ENCODE results near the gene TIGD3. TPM values are rescaled to one million over a fixed set of nuclear protein-coding genes. Genes with fewer than 3 reads are reported as not detected.

TIGD3 gene
- total and polyA plus RNA-seq, 9 of the 15 experiments (the other 6 are each of a cell fraction or from before 2014, with no cell fraction given): 0.06 to 1.3 (median 0.56) TPM

- TF ChIP-seq ZNF766 (CRISPR knock-in tag; conservative IDR thresholded peaks at IDR 0.05) (no peak; the same call in 1 of the 2 replicates), MED1 (CRISPR knock-in tag; IDR thresholded peaks at IDR 0.05; ENCODE audit: borderline replicate concordance) (0 out of 2 replicates have a peak, but pooled peaks have one; percentile 51), POLR2A (conservative IDR thresholded peaks at IDR 0.05) (peak; percentile 73), RBM14 (IDR thresholded peaks at IDR 0.05; ENCODE audit: borderline replicate concordance, insufficient read depth, low read depth, low read length) (no peak), PBX2 (CRISPR knock-in tag; IDR thresholded peaks at IDR 0.05; ENCODE audit: low read depth) (no peak), PBX2 (tag; conservative IDR thresholded peaks at IDR 0.05; ENCODE audit: low read depth) (peak; percentile 58; the same call in 1 of the 2 replicates), ZNF551 (CRISPR knock-in tag; IDR thresholded peaks at IDR 0.05) (no peak), ARNT (IDR thresholded peaks at IDR 0.05) (peak in 1 of 2 experiments; percentile 51; a peak in 1 of 4 replicates), CREB1 (IDR thresholded peaks at IDR 0.05) (peak; percentile 46; the same call in 1 of the 2 replicates), CREB1 (CRISPR knock-in tag; IDR thresholded peaks at IDR 0.05) (peak; percentile 71), RBM34 (IDR thresholded peaks at IDR 0.05; ENCODE audit: borderline replicate concordance, insufficient read depth, low read length) (no peak), SMARCA4 (IDR thresholded peaks at IDR 0.05) (peak; percentile 96), MBD2 (IDR thresholded peaks at IDR 0.05; ENCODE audit: borderline replicate concordance, low read depth) (peak; percentile 78), ZBTB7A (IDR thresholded peaks at IDR 0.05; ENCODE audit: borderline replicate concordance, control insufficient read depth, low read depth, low read length) (peak; percentile 40), ZNF217 (CRISPR knock-in tag; IDR thresholded peaks at IDR 0.05) (no peak), CEBPZ (IDR thresholded peaks at IDR 0.05; ENCODE audit: borderline replicate concordance, low read depth, low read length) (no peak), ZNF764 (CRISPR knock-in tag; IDR thresholded peaks at IDR 0.05; ENCODE audit: low read depth) (no peak), HOMEZ (CRISPR knock-in tag; IDR thresholded peaks at IDR 0.05) (peak; percentile 85), NFATC3 (IDR thresholded peaks at IDR 0.05) (no peak), GTF2F1 (IDR thresholded peaks at IDR 0.05; ENCODE audit: low read depth, low read length) (no peak)
Observed at GRCh38 chr11:65382033-65382803, 27.7 kb downstream of the TIGD3 start, which contains the start of gene SLC25A45 (continued).
